Measurements from ENCODE around the gene ZNF616.
A peak's percentile ranks its signal among the peaks of the same experiment; 100 is the strongest.
"Not testable (repeated sequence)": the region's sequence is repeated elsewhere in the genome, so short reads cannot be mapped to it uniquely, and the experiment has no call there.

ZNF616 gene

DNA sequence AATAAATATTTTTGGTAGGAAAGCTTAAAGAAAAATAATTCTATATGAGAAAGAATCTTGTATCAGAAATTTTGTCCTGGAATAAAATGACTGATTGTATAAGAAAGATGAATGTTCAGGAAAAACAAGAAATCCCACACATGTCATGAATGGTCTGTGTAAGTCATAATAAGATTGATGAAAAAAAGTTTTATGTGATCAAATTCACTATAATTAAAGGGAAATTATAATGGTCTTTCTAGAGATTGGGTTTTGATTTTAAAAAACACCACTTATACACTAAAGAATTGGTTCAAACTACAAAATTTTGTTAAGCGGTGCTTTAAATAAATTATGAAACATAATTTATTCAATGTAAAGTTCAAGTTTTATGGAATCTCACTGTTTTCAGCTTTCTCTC is 37.0 kb downstream of the ZNF616 start:
- DNase-seq, result no peak

DNA sequence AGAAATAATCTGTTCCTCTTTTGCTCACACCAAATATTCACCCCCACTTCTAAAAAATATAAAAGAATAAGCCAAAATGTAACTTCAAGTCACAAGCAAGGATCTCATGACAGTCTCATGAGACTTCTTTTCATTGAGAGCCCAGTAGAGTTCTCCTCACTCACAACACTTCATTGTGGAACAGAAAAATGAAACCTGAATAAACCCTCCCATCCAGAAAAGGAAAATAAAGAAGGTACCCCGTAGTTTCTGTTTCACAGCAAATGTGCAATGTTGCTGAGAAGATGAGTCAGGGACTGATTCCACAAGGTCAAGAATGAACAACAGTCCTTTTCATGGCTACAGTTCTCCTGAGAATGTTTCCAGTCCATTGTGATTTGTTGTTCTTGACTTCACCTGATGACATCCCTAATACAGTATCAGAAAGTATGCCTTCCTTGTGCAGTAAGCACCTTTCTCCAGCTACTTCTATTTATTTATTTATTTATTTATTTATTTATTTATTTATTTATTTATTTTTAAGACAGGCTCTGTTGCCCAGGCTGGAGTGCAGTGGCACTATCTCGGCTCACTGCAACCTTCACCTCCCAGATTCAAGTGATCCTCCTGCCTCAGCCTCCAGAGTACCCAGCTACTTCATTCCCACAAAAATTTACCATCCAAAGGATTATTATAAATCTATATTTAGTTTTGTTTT is 37.7 kb downstream of the ZNF616 start:
- DNase-seq, result no peak

GRCh38 chr19:52099497-52100138 is 40.1 kb downstream of the ZNF616 start:
- DNase-seq, result no peak

DNA sequence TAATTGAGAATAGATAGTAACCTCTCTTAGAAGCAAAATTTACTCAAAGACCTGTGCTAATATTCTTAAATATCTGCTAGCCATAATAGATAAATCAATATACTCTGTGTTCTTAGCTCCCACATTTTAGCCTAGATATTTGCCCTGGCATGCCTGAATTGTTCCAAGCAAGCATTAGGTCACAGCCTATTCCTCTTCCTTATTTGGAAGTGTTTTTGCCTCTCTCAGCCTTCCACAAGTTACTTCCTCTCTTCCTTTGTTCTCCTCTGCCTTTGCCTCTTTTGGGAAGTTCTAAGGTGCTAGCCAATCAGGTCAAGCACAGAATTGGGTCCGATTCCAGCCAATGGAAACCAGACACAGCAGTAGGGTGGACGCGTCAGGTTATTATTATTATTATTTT is 43.3 kb downstream of the ZNF616 start:
- DNase-seq, result not testable (repeated sequence)

DNA sequence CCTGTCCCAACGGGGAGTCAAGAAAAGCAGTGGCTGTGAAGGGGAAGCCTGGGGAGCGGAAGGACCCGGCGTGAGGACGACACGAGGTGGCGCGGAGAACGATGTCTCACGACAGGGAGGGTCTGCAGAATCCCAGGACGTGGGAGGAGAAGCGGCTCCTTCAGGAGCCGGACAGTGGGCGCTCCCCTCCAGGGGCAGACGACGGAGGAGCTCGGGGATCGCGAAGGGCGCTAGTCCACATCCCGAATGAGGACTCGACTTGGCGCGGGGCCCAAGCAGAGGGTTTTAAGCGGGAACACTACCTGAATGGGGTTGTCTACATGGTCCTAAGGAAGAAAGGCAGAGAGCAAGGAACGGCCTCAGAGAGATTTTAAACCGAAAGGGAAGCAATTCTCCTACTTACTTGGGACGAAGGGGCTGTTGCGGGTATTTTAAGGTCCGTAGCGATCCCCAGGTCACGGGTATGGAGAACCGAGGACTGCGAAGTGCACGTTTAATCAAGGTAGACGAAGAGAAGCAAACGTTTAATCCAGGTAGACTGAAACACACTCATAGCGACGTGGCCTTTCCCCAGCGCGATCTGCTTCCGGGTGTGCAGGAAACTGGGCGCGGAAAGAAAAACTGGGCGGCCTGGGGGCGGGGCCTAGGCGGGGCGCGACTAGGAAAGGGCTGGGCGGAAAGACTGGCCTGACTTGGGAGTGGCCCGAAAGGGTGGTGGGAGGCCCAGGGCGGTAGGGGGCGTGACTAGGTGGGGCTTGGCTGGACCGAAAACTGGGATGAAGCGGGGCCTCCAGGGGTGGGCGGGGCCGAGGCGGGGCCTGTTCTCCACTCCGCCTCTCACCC is 44.3 kb downstream of the ZNF616 start, which contains the start of gene ZNF841:
Gene ZNF841, minus strand, starts transcription at position 594 of the 843 bp plus-strand sequence. CDS start 10,964 bp downstream, outside the sequence.
- peak; percentile 72 for DNase-seq

DNA sequence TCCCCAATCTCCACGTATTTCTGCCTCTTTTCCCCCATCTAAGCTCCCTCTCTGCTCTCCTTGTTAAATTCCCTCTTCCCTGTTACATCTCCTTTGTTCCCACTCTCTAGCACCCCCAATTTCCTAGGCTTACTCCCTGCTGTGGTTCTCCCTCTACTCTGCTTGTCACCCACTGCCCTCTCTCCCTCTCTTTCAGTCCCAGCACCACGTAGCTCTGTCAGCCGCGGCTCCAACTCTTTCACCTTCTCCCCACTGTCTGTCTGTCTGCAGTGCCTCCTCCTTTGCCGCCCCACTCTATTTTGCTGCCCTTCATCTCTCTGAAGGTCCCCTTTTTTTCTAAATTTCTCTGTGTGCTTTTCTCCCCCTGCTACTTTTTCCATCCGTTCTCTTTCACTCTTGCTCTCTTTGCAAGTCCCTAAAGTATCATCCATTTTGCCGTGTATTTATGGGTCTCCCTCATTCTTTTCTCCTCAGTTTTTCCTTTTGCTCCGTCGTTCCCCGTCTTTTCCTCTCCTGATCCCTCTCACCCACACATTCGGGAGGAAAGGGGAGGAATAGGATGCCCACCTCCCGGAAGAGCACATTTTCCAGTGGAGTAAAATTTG is 45.1 kb downstream of the ZNF616 start:
- DNase-seq, result no peak

DNA sequence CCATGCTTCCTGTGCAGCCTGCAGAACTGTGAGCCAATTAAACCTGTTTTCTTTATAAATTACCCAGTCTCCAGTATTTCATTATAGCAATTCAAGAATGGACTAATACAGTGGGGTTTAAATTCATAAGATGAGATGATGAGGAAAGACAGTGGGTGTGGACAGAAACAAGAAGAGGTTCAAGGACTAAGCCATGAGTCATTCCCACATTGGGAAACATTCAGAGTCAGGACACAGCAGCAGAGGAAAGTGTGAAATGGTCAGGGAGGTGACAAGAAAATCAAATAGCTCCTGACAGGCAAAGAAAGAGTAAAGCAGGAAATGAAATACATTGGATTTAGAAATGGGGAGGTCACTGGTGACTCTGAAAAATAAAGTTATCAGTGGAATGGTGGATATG is 53.3 kb downstream of the ZNF616 start:
- no peak for DNase-seq

DNA sequence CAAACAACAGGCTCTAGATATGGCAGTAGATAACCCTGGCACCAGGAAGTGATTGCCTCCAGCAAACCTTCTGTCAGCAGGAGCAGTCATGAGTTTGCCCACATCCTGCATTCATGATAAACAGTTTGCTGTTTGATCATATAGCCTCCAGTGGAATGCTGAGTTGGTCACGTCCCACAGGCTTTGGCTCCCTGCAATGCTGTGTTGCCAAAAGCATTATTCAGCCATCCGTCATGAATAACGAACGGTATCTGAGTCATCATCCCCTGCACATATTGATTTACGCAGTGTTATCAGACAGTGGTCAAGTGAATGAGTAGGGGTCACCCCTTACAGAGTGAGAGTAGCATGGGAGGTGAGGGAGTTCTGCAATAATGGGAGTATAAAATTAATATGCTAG is 69.2 kb downstream of the ZNF616 start:
- no peak for DNase-seq

GRCh38 chr19:52069653-52070052 is 70.1 kb downstream of the ZNF616 start:
- DNase-seq, result no peak

GRCh38 chr19:52066258-52066863 is 73.4 kb downstream of the ZNF616 start:
- DNase-seq, result no peak

GRCh38 chr19:52065399-52065798 is 74.3 kb downstream of the ZNF616 start:
- DNase-seq, result no peak

All from NCI-H187 treated with DMSO at 0.1 percent for 48 hours (cell line).